ENCODE measurements around the gene TBC1D22A.

The TBC1D22A gene

DNA sequence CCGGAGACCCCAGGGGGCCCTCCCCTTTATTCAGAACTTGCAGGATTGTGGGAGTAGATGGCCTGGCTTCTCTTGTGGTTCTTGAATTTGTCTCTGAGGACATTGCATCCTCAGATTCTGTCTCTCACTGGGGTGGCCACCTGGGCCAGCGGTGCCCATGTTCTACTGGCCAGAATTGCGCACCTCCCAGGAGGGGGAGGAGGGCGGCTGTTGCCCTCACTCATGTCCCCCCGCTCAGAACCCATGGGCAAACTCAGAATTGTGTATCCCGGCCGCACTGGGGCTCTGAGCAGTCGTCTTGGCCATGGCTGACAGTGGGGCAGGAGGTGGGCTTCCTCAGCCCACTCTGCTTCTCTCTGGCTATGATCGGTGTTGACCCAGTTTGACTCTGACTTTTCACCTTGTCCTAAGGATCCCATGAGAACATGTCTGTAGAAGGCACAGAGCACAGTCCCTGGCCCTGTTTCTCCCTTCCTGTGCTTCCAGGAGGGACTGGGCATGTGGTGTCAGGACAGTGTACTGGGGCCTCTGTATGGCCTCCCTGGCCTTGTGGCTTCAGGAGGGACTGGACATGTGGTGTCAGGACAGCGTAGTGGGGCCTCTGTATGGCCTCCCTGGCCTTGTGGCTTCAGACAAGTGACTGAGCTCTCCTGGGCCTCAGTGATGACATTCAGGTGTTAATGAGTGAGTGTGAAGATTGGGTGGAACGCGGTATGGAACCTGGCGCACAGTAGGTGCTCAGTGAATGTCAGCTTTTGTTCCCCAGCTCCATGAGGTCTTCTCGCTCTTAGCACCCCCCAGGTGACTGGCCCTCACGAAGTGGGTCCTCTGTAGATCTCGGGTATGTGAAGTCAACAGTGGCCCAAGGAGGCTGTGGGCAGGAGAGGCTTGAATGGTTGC lies 99.3 kb downstream of the TBC1D22A start:
- no peak for DNase-seq

- no peak for DNase-seq
Observed at GRCh38 chr22:46862418-46863324, 100.2 kb downstream of the TBC1D22A start.

DNA sequence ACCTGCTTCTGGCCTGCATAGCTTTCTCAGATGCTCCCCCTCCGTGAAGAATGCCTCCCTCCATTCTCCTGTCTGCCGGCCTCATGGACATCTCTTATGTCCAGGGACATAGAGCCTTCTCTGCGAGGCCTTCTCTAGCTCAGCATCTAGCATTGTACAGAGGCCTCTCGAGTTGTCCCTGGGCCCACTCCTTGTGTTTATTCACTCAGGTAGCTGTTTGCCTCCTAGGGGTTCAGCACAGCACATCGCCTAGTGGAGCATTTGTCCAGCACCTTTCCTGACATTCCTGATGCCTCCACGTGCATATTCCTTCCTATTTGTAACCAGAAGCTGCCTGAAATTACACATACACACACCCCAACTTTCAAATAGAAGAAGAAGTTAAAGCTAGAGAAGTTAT lies 101.3 kb downstream of the TBC1D22A start:
- DNase-seq, result no peak

- DNase-seq, result no peak
Observed at GRCh38 chr22:46864314-46865051, 102.0 kb downstream of the TBC1D22A start.

DNA sequence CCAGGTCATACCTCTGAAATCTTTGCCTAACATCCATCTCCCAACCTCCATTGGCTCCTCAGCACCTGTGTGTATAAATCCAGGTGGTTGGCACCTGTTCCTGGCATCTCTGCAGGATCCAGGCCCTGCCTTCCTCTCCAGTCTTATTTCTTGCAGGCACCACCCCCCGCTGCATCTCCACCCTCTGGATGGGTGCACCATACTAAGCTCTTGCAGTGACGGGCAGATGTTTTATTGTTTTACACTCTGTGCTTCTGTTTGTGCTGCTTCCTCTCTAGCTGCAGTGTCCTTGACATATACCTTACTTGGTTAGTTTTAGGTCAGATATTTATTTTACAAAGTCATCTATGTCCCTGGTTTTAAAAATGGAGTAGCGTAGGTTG lies 102.6 kb downstream of the TBC1D22A start:
- DNase-seq, result no peak

DNA sequence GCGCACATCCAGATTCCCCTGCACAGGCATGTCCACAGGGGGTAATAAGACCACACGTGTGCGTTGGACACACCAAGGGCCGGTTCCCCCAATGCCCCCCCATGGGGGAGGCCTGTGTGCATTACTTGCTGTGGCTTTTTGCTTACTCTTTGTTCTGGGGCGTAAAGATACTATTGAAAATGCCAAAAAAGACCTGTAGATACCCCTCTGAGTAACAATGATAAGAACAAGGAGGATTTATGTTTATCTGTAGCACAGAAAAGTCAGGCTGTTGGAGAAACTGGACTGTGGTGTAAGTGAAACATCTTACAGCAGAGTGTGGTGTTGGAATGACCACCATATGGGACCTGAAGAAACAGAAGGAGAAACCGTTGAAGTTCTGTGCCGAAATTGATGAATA lies 103.2 kb downstream of the TBC1D22A start:
- no peak for DNase-seq

DNA sequence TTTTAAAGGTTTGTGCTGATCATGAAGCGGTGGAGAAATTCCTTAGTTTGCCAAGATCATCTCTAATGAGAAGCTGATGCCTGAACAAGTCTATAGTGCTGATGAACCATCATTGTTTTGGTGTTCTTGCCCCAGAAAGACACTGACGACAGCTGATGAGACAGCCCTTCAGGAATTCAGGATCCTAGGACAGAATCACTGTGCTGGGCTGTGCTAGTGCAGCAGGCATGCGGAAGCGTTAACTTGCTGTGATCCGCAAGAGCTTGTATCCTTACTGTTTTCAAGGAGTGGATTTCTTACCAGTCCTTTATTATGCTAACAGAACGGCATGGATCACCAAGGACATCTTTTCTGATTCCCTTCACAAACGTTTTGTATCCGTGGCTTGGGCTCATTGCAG lies 104.1 kb downstream of the TBC1D22A start:
- DNase-seq, result no peak

GRCh38 chr22:46867106-46867505 lies 104.7 kb downstream of the TBC1D22A start:
- DNase-seq, result no peak

DNA sequence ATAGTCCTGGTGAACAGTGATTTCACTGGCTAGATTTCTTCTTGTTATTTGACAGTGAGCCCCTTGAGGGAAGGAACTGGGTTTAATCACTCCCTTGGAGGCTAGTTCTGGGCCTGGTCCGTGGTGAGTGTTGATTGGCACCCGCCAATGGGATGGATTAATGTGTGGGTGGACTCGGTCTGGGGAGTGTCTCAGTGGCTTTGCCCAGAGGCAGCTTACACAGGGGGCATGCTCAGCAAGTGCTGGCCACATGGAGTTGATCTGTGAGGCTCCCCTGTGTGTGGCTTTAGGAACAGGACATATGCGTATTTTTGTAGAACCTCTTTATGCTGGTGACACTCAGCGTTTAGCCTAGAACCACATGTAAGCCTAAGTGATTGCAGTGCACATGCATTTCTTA lies 106.9 kb downstream of the TBC1D22A start:
- no peak for DNase-seq

GRCh38 chr22:46869831-46870441 lies 107.5 kb downstream of the TBC1D22A start:
- no peak for DNase-seq

- DNase-seq, result no peak
Observed at GRCh38 chr22:46871826-46872225, 109.4 kb downstream of the TBC1D22A start.

GRCh38 chr22:46875089-46875488 lies 112.6 kb downstream of the TBC1D22A start:
- DNase-seq, result no peak

- no peak for DNase-seq
Observed at GRCh38 chr22:46876357-46876934, 114.0 kb downstream of the TBC1D22A start.

- DNase-seq, result no peak
Observed at GRCh38 chr22:46878191-46878948, 115.9 kb downstream of the TBC1D22A start.

DNA sequence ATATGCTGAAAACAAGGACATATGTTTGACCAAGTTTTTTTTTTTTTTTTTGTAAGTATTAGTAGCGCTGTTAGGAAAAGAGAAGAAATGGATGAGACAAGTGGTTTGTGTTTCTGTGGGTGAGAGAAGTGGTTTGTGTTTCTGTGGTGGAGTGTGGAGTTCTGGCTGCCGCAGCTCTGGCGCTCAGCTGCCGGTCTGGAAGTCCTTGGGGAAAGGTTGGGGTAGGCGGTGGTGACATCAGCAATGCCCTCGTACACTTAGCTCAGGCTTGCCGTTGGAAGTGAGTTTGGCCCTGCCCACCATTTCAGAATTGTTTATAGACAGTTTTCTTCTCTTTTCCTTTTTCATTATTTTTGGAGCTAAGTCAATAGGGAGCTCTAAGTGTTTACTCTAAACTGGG lies 116.6 kb downstream of the TBC1D22A start:
- DNase-seq, result no peak

- no peak for DNase-seq
Observed at GRCh38 chr22:46881373-46882118, 119.1 kb downstream of the TBC1D22A start.

DNA sequence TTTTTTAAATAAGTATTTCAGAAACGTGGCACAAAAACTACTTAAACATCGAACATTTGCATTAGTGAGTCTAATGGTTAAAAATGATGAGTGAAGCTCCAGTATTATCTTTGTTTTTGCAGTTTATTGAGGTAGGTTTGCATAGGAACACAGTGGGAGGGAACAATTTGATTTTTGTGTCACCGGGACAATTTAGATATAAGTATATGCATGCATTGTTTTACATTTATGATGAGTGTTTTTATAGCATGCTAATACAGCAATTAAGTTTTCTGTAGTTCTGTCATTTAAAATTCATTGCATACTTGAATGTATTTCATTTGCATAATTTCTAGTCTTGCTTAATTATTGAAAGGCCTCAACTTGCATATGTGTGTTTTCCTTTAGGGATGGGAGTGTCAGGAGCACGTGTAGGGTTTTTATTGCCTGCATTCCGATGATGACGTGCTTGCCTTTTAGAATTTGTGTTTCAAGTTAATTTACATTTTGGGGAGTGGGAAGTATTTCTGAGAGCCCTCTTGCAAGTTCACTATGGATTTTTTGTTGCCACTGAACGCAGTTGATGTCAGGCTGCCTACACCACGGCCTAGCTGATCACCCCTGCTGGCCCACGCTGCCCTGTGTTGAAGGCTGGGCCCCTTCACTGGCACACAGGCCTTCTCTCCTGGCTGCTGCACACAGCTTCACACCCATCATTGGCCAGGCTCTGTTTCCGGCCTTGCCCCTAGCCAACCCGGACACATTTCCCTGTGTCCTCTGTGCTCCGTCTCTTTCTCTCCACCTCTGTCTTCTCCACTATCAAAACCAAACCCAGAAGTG lies 120.9 kb downstream of the TBC1D22A start:
- DNase-seq, result no peak

GRCh38 chr22:46884365-46884764 lies 121.9 kb downstream of the TBC1D22A start:
- DNase-seq, result no peak

DNA sequence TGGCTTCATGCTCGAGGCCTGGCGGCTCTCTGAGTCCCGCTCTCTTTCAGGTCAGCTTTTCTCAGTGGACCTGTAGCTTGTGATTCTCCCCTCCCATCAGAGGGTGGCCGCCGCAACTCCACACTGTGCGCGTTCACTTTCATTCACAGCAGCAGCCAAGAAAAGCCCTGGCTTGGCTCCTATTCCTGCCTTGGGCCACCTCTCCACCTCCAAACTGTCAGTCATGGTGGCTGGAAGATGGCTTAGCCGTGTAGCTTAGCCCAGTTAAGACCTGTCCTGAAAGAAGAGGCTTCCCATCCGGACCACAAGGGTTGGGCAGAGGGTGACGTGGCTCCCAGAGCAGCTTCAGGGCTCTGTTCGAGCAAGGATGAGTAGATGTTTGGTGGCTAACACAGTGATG lies 125.5 kb downstream of the TBC1D22A start:
- DNase-seq, result no peak

- DNase-seq, result no peak
Observed at GRCh38 chr22:46890819-46891218, 128.4 kb downstream of the TBC1D22A start.
